ENCODE measurements around the gene PPME1. TPM values are rescaled to one million over a fixed set of nuclear protein-coding genes. Genes with fewer than 3 reads are reported as not detected.

Gene PPME1
- total RNA-seq, 2 experiments from 2014 or later, result 13.7 to 16.3 TPM

DNA sequence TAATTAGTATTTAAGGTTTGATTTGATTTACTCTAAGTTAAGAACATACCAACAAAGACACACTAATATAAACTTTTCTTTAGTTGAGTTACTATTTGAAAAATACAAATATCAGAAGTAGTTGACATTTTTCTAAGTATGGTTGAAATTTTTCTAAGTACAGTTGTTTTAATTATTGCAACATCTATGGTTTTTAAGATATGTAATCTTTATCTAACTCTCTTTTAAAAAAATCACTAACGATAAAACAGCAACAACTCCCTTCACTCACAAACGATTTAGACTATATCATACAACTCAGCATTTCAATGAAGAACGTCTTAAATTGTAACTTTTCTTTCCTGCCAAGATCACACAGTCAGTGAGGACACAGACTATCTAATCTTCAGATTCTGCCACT lies 2.3 kb upstream of the PPME1 start:
- no peak overlapping the region for H3K4me3 ChIP-seq (ENCODE audit: low read length)
- peaks cover 18% of the 10 kb centered on the region for H3K4me1 Mint-ChIP-seq (ENCODE audit: low read depth)
- H3K4me3 Mint-ChIP-seq, result peak overlapping the region; percentile 27
- H3K36me3 Mint-ChIP-seq (ENCODE audit: low read depth), result peaks cover 45% of the 10 kb centered on the region
- no peak overlapping the region for H3K27ac Mint-ChIP-seq
- H3K9me3 Mint-ChIP-seq, result no peaks in the 10 kb centered on the region
- ChIA-PET CTCF (no interaction called here), POLR2A (no interaction called here)
- no peak overlapping the region for H3K27ac ChIP-seq (ENCODE audit: low read depth in 1 of 2, low read length in 2 of 2)
- H3K9me3 ChIP-seq (ENCODE audit: control insufficient read depth in 1 of 2, insufficient read depth in 1 of 2, low read length in 2 of 2), result no peaks in the 10 kb centered on the region
- H3K36me3 ChIP-seq (ENCODE audit: insufficient read depth, low read length), result peaks cover 34% of the 10 kb centered on the region
- peaks cover 26% of the 10 kb centered on the region for H3K4me1 ChIP-seq (ENCODE audit: insufficient read depth, low read length)
- no peak for ATAC-seq (ENCODE audit: poor library complexity)
- TF ChIP-seq, protein P1, sequence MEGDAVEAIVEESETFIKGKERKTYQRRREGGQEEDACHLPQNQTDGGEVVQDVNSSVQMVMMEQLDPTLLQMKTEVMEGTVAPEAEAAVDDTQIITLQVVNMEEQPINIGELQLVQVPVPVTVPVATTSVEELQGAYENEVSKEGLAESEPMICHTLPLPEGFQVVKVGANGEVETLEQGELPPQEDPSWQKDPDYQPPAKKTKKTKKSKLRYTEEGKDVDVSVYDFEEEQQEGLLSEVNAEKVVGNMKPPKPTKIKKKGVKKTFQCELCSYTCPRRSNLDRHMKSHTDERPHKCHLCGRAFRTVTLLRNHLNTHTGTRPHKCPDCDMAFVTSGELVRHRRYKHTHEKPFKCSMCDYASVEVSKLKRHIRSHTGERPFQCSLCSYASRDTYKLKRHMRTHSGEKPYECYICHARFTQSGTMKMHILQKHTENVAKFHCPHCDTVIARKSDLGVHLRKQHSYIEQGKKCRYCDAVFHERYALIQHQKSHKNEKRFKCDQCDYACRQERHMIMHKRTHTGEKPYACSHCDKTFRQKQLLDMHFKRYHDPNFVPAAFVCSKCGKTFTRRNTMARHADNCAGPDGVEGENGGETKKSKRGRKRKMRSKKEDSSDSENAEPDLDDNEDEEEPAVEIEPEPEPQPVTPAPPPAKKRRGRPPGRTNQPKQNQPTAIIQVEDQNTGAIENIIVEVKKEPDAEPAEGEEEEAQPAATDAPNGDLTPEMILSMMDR (IDR thresholded peaks at IDR 0.05), result no peak
- H3K27me3 Mint-ChIP-seq, result no peaks in the 10 kb centered on the region
- H3K27me3 ChIP-seq (ENCODE audit: control insufficient read depth in 1 of 2, insufficient read depth in 2 of 2, low read length in 2 of 2), result no peaks in the 10 kb centered on the region
- intact Hi-C loops (cut with DNase I, micrococcal nuclease), result loop anchor here in 1 of 2 experiments (2.0 to 5.0 kb wide), 2 partner anchors 326 to 382 kb away; partner anchors contain the start of gene MRPL48
- DNase-seq, result no peak

DNA sequence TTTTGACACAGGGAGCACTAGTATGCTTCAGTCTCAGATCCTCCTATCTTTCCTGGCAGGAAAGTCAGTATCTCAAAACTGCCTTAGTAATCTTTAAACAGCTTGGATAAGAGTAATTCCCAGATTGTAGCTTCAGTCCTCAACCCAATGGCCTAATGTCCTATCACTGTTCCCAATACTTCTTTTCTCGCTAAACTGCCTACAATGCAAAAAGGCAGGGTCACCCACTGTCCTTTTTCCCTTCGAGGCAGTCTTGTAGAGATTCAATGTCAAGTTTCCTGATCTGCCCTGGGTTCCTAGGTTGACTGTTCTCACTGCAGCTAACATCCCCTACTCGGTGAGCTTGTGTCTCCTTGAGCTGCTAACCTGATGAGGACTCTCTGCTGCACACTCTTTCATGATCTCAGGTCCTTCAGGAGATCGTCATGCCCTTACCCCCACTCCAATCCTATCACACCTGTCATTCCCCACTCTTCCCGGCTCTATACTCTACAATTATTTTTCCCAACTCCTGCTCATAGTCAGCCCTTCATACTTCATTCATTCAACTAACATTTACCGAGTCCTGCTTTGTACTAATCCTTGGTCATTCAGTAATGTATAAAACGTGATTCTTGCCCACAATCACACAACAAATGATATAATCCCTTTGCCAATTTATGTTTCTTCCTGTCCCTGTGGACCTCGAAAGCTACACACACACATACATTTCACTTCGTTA lies 1.2 kb upstream of the PPME1 start:
- CTCF ChIA-PET, result interaction anchor here (1.3 to 2.0 kb wide), 2 partner anchors 8 to 280 kb away, joined by 3 to 4 read pairs; no protein-coding TSS in a partner anchor
- H3K36me3 Mint-ChIP-seq (ENCODE audit: low read depth), result peaks cover 35% of the 10 kb centered on the region
- H3K4me3 Mint-ChIP-seq, result no peak overlapping the region
- H3K27ac Mint-ChIP-seq, result no peak overlapping the region
- no peaks in the 10 kb centered on the region for H3K27me3 Mint-ChIP-seq
- POLR2A ChIA-PET, result interaction anchor here (1.2 to 2.4 kb wide), 8 partner anchors 8 to 390 kb away, joined by 3 to 29 read pairs (median 10); partner anchors contain the start of gene LIPT2
- no peaks in the 10 kb centered on the region for H3K9me3 Mint-ChIP-seq
- TF ChIP-seq, protein P1 (IDR thresholded peaks at IDR 0.05), result no peak
- Histone ChIP-seq H3K27me3 (ENCODE audit: control insufficient read depth in 1 of 2, insufficient read depth in 2 of 2, low read length in 2 of 2) (no peaks in the 10 kb centered on the region), H3K27ac (ENCODE audit: low read depth in 1 of 2, low read length in 2 of 2) (peak overlapping the region in 1 of 2 donors; percentile 71), H3K36me3 (ENCODE audit: insufficient read depth, low read length) (peaks cover 25% of the 10 kb centered on the region), H3K4me1 (ENCODE audit: insufficient read depth, low read length) (peaks cover 26% of the 10 kb centered on the region), H3K9me3 (ENCODE audit: control insufficient read depth in 1 of 2, insufficient read depth in 1 of 2, low read length in 2 of 2) (no peaks in the 10 kb centered on the region), H3K4me3 (ENCODE audit: low read length) (peak overlapping the region; percentile 90)
- ATAC-seq (ENCODE audit: poor library complexity), result no peak
- DNase-seq, result peak in 2 of 14 experiments; percentile 13 to 17
- peaks cover 20% of the 10 kb centered on the region for H3K4me1 Mint-ChIP-seq (ENCODE audit: low read depth)
- intact Hi-C loops (cut with DNase I, micrococcal nuclease), result loop anchor here (2.0 to 10.0 kb wide), 16 partner anchors 62 to 1738 kb away; partner anchors contain the start of genes COA4 (in 2 of the 2), PAAF1 (in 2 of the 2), CLPB (in 1 of the 2) and FAM168A (in 1 of the 2)

DNA sequence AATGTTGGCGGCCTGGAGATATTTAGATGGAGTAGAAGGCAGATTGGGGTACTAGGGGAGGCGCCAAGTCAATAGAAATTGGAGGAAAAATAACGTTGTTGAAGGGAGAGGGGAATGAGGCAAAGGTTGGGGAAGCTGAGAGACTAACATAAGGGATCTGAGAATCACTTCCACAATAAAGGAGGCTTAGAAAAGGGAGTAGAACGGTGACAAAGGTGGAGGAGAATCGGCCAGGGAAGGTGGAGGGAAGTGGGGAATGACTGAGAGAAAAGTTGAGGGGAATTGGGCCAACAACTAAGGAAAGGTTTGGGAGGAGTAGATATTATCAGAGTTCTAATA lies 510 bp downstream of the PPME1 start:
- Histone ChIP-seq H3K4me1 (ENCODE audit: insufficient read depth, low read length) (peaks cover 26% of the 10 kb centered on the region), H3K27me3 (ENCODE audit: control insufficient read depth in 1 of 2, insufficient read depth in 2 of 2, low read length in 2 of 2) (no peaks in the 10 kb centered on the region), H3K36me3 (ENCODE audit: insufficient read depth, low read length) (peaks cover 16% of the 10 kb centered on the region), H3K4me3 (ENCODE audit: low read length) (peak overlapping the region; percentile 90), H3K27ac (ENCODE audit: low read depth in 1 of 2, low read length in 2 of 2) (peak overlapping the region; percentile 75 to 78), H3K9me3 (ENCODE audit: control insufficient read depth in 1 of 2, insufficient read depth in 1 of 2, low read length in 2 of 2) (no peaks in the 10 kb centered on the region)
- POLR2A ChIA-PET, result interaction anchor here (0.9 to 2.4 kb wide), 9 partner anchors 13 to 1737 kb away, joined by 3 to 29 read pairs (median 10); partner anchors contain the start of genes CLPB, LIPT2 and UCP2
- H3K36me3 Mint-ChIP-seq (ENCODE audit: low read depth), result peaks cover 20% of the 10 kb centered on the region
- no peaks in the 10 kb centered on the region for H3K27me3 Mint-ChIP-seq
- DNase-seq, result no peak
- CTCF ChIA-PET, result no interaction called here
- no peaks in the 10 kb centered on the region for H3K9me3 Mint-ChIP-seq
- peaks cover 20% of the 10 kb centered on the region for H3K4me1 Mint-ChIP-seq (ENCODE audit: low read depth)
- TF ChIP-seq, protein P1 (IDR thresholded peaks at IDR 0.05), result no peak
- no peak for ATAC-seq (ENCODE audit: poor library complexity)
- H3K4me3 Mint-ChIP-seq, result no peak overlapping the region
- no peak overlapping the region for H3K27ac Mint-ChIP-seq
- intact Hi-C loops (cut with DNase I, micrococcal nuclease), result loop anchor here (1.0 to 10.0 kb wide), 15 partner anchors 58 to 1739 kb away; partner anchors contain the start of genes COA4 (in 2 of the 2), PAAF1 (in 2 of the 2), CLPB (in 1 of the 2) and FAM168A (in 1 of the 2)

Data from CD4-positive, alpha-beta T cell (primary cell).